SU-DHL-6 (cell line): ENCODE data around the gene SULT1C4.

Source experiments
- CTCF ChIP-seq: fragments of 200-600 bp; sonication (generic); IDR thresholded peaks from one replicate; pipeline ENCODE4 v1.5.1; 2017; ENCODE audit warnings: antibody characterized with exemption, mild to moderate bottlenecking, low read length, moderate library complexity; ENCODE audit not compliant: insufficient read depth, poor library complexity, severe bottlenecking
- EZH2phosphoT487 ChIP-seq: fragments of 200-600 bp; sonication (generic), shearing (Covaris generic); conservative IDR thresholded peaks from 2 replicates; pipeline ENCODE4 v1.6.1; 2018; ENCODE audit warnings: mild to moderate bottlenecking, antibody characterized with exemption, low read length, moderate library complexity, mixed read lengths

- TF ChIP-seq CTCF (no peak), EZH2phosphoT487 (no peak)
Observed at GRCh38 chr2:108363908-108364225, 13.9 kb upstream of the SULT1C4 start.
